Esophagus muscularis mucosa (tissue), 4 donors: Measurements from ENCODE around the gene DAPK2. TPM values are rescaled to one million over a fixed set of nuclear protein-coding genes. Genes with fewer than 3 reads are reported as not detected.

Source experiments
- DNase-seq: peaks from one replicate; pipeline ENCODE4 v3.0.0-alpha.2; 2017; ENCODE audit errors: extremely low spot score
- H3K27ac ChIP-seq, 4 donors: fragments of 200-600 bp; sonication (generic); replicated peaks in 1 of 4; 1 replicate in 3 of 4; 2 replicates in 1 of 4; pipeline ENCODE4 v1.5.1; 2016 to 2019; ENCODE audit warnings: mild to moderate bottlenecking in 1 of 4
- H3K27me3 ChIP-seq, 4 donors: fragments of 200-600 bp; sonication (generic); one replicate each; pipeline versions ENCODE4 v1.5.1 to v1.6.0; 2016 to 2019
- H3K36me3 ChIP-seq, 4 donors: fragments of 200-600 bp; sonication (generic); one replicate each; pipeline ENCODE4 v1.5.1; 2016 to 2019
- H3K4me1 ChIP-seq, 4 donors: fragments of 200-600 bp; sonication (generic); one replicate each; pipeline ENCODE4 v1.5.1; 2016 to 2019
- H3K4me3 ChIP-seq, 4 donors: fragments of 200-600 bp; sonication (generic); 1 replicate in 2 of 4; 2 replicates in 2 of 4; pipeline ENCODE4 v1.5.1; 2016 to 2019; ENCODE audit warnings: mild to moderate bottlenecking in 4 of 4, moderate library complexity in 1 of 4
- H3K9me3 ChIP-seq, 4 donors: fragments of 200-600 bp; sonication (generic); 1 replicate in 3 of 4; 2 replicates in 1 of 4; pipeline ENCODE4 v1.5.1; 2016 to 2019
- CTCF ChIP-seq, 3 experiments: fragments of 200-600 bp in 2 of 3; fragments of 450-650 bp in 1 of 3; sonication (generic) in 2 of 3; IDR thresholded peaks; one replicate each; pipeline ENCODE4 v1.5.1; 2017 to 2019; ENCODE audit warnings: antibody characterized with exemption in 3 of 3, mild to moderate bottlenecking in 2 of 3, moderate library complexity in 1 of 3
- EP300 ChIP-seq: sonication (generic); formaldehyde crosslinking; IDR thresholded peaks from one replicate; pipeline ENCODE4 v1.6.1; 2017; ENCODE audit warnings: antibody characterized with exemption
- POLR2A ChIP-seq: fragments of 450-650 bp; IDR thresholded peaks from one replicate; pipeline ENCODE4 v1.6.1; 2017; ENCODE audit warnings: antibody characterized with exemption, moderate library complexity, mild to moderate bottlenecking, low read depth
- POLR2AphosphoS5 ChIP-seq, 2 donors: sonication (generic); formaldehyde crosslinking; IDR thresholded peaks; one replicate each; pipeline ENCODE4 v1.6.1; 2017; ENCODE audit warnings: antibody characterized with exemption in 2 of 2
- WGBS: methylation state at CpG from one replicate; pipeline ENCODE4 v1.1.5; 2018; 5-methylcytosine and 5-hydroxymethylcytosine counted together
- intact Hi-C: fragments of 100-400 bp; cut with DNase I; formaldehyde crosslinking; loops from one replicate; pipeline ENCODE4 v1.15.1; 2023
- total RNA-seq, 4 donors: library from RNA; depleted of rRNA; stranded (reverse); fragments of >200 nt; gene quantifications; one replicate each; pipeline versions ENCODE4 v1.1.0 to v1.2.1, GENCODE V29; 2016

DAPK2 gene
- total RNA-seq, 4 donors from 2014 or later, result 1.5 to 11.2 (median 7.3) TPM

- intact Hi-C loops, result no loop called here
- Histone ChIP-seq H3K9me3 (no peaks in the 10 kb centered on the region), H3K36me3 (no peaks in the 10 kb centered on the region), H3K27ac (no peak overlapping the region), H3K27me3 (no peaks in the 10 kb centered on the region), H3K4me1 (peaks cover 0 to 38% (median 2%) of the 10 kb centered on the region in 4 donors), H3K4me3 (no peak overlapping the region)
- DNase-seq, result no peak
- TF ChIP-seq POLR2A (no peak), POLR2AphosphoS5 (IDR thresholded peaks at IDR 0.05) (no peak), EP300 (no peak), CTCF (IDR thresholded peaks at IDR 0.05) (no peak)
- WGBS, result 79% methylated on average over 5 of the region's 5 CpGs
These were observed 31.3 kb downstream of the DAPK2 start for GRCh38 chr15:64014995-64015394.

GRCh38 chr15:64013179-64014062 is 32.9 kb downstream of the DAPK2 start:
- no peak for TF ChIP-seq POLR2A
- no peak for TF ChIP-seq CTCF (IDR thresholded peaks at IDR 0.05)
- TF ChIP-seq POLR2AphosphoS5 (IDR thresholded peaks at IDR 0.05), result no peak
- no peak for TF ChIP-seq EP300
- H3K36me3 ChIP-seq, result no peaks in the 10 kb centered on the region
- H3K27ac ChIP-seq, result no peak overlapping the region
- 76% methylated on average over 3 of the region's 3 CpGs for WGBS
- H3K4me3 ChIP-seq, result no peak overlapping the region
- no peak for DNase-seq
- peaks cover 4 to 35% (median 10%) of the 10 kb centered on the region in 4 donors for H3K4me1 ChIP-seq
- no peaks in the 10 kb centered on the region for H3K27me3 ChIP-seq
- intact Hi-C loops, result no loop called here
- no peaks in the 10 kb centered on the region for H3K9me3 ChIP-seq

GRCh38 chr15:64011736-64012135 is 34.5 kb downstream of the DAPK2 start:
- intact Hi-C loops, result no loop called here
- WGBS, result 92% methylated on average over 1 of the region's 1 CpG
- no peaks in the 10 kb centered on the region for H3K36me3 ChIP-seq
- no peaks in the 10 kb centered on the region for H3K9me3 ChIP-seq
- no peaks in the 10 kb centered on the region for H3K27me3 ChIP-seq
- peaks cover 6 to 25% (median 18%) of the 10 kb centered on the region in 4 donors for H3K4me1 ChIP-seq
- H3K4me3 ChIP-seq, result no peak overlapping the region
- DNase-seq, result no peak
- TF ChIP-seq CTCF (IDR thresholded peaks at IDR 0.05), result no peak
- H3K27ac ChIP-seq, result no peak overlapping the region

- Histone ChIP-seq H3K36me3 (no peaks in the 10 kb centered on the region), H3K4me3 (no peak overlapping the region), H3K9me3 (no peaks in the 10 kb centered on the region), H3K27ac (no peak overlapping the region), H3K4me1 (peaks cover 6 to 26% (median 18%) of the 10 kb centered on the region in 4 donors), H3K27me3 (no peaks in the 10 kb centered on the region)
- TF ChIP-seq EP300 (no peak), POLR2AphosphoS5 (IDR thresholded peaks at IDR 0.05) (peak in 1 of 2 donors; percentile 7), CTCF (IDR thresholded peaks at IDR 0.05) (no peak)
- intact Hi-C loops, result no loop called here
- WGBS, result no CpG with 5 or more reads among the region's 3 CpGs
- no peak for DNase-seq
These were observed 35.6 kb downstream of the DAPK2 start for GRCh38 chr15:64010719-64011118.
